HG03159 (cell line): ENCODE results near the gene ZIC1.

Experiments
- ATAC-seq: cut with Tn5 transposase; IDR thresholded peaks from one replicate; pipeline ENCODE4 v1.9.1; 2021; ENCODE audit warnings: mild to moderate bottlenecking, moderate library complexity; ENCODE audit not compliant: unreplicated experiment

ZIC1 gene

GRCh38 chr3:147409143-147410115, at the start of gene ZIC1:
TSS of gene ZIC1 (plus strand) at chr3:147409365. CDS start at chr3:147410113, 748 bp downstream.
- no peak for ATAC-seq

DNA sequence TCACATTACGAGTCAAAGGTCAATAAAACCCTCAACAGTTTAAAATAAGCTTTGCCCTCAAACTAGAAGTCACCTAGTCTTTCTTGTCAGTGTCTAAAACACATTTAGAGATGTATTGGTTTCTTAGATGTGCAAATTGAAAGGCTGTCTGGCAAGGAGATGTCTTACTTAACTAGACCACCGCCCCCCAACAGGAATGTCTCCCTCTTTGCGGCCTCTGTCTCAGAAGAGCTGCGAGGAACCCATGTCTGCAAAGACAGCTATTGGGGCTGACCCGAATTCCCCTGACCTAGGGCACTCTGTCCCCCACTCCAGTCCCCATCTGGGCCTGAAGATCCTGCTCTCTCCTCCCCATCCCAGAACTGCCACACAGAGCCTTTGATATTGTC, 49.1 kb upstream of the ZIC1 start:
- no peak for ATAC-seq

DNA sequence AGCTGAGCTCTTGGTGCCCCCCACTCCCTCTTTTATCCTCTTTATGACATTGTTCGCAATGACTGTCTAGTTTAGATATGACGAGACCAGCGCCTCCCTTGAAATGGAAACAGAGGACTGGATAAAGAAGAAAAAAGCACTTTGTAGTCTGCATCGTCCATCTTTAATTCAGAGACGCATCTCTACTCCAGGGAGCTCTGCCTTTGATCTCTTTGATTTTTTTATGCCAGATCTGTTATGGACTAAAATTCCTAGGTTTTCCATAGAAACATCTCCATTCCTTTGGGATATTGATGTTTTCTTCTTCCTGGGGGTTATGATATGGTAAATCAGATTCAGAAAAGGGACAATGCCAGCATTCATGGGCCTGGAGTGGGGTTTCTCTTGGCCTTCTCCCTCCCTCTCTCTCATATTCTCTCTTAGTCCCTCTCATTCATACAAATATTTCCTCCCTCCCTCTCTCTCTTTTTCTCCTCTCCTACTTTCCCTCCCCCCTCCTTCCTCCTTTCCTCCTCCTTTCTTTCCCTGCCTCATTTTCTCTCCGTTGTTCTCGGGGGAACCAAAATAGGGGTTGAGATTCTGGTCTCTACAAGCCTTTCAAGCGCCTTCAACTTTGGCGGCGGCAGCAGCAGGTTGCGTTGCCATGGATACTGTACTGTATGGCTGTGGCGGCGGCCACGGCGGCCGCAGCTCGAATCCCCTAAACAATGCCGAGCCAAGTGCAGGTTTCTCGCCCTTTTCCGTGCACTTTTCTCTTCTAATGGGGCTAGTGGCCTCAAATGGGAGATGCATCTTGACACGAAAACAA, 48.3 kb upstream of the ZIC1 start:
- ATAC-seq = no peak

DNA sequence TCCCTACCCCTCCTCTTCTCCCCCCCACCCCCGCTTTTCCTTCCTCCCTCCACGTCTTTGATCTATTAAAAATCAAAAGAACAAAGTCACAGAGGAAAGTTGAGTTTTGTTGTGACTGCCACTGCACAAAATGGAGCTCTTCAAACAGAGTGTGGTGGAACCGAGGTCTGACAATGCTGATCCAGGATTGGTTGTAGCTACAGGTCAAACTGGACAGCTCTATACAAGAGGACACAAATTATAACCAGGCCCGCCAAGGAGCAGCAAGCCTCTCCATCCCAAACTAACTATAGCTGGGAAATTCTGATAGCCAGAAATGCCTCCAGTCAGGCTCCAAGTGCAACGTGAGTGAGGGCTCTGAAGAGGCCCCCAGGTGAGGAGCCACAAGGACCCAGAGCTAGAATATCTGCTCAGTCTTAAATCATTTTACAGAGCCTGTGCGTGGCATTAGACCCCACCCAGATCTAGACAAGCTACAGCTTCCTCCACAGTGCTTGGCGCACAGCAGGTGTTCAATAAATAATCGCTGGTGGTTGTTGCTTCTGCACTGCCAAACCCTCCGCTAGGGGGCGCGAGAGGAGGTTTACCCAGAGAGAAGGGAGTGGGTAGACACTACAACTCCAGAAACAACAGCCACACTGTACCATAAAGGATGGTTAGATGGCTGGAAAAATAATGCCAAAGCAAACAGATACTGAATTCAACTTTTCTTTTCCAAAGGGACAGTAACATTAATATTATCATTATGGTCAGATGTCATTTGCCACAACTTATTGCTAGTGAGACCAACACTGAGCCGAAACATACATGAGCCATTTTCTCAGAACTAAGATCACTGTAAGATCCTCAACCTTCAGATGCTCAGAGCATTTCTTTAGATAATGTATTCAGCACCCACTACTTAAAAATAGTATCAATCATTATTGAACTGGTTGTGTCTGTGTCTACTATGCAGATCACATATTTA, 47.4 kb upstream of the ZIC1 start:
- ATAC-seq = peak; percentile 53

DNA sequence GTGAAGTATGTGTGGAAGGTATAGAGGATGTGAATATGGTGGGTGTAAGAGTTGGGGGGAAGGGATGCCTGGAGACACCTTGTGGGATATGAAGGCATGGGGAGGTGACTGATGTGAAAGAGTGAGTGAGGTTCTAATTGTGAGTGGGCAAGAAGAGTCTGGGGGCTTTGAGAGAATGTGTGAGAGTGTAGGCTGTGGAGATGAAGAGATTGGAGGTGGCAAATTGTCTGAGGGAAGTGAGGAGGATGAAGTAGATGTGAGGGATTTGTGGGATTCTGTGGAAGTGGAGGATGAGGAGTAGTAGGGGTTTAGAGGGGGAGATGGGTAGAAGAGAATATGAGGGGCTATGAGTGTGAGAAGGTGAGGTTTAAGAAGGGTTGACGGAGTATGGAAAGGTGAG, 44.4 kb upstream of the ZIC1 start:
- ATAC-seq = no peak

DNA sequence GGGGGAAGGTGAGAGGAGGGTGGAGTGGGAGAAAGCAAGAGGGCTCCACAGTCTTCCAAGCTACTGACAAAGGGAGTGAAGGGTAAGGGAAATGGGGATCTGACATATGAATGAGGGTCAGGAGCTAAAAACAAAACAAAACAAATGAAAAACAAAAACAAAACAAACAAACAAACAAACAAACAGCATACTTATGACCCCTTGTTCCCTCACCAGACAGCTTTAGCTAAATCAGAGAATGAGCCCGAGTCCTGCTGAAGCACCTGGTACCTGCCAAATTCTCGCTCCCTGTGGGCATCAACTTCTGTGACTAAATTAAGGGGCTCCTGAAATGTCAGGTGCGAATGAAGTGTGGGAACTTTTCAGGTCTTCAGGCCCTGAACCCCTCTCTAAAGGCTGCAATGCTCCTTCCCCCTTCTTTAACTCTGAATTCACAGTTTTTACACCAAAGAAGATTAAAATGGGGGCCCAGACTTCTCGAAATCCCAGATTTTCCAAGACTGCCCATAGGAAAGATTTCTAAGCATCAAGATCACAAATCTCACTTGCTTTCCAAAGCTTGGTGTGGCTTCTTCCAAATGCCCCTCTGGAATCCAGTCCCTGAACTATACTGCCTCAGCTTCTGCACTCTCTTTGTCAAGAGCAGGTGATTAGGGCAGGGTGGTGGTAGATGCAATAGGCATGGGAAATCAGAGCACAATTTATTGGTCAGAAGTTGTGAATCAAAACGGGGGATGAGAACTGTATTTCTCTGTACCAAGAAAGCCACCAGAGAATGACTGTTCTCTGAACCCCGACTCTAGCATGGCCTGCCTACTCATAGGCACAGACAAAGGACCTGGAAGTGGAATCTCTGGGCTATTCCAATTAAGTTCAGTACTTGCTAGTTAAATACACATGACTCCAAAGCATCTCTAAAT, 43.7 kb upstream of the ZIC1 start:
- no peak for ATAC-seq

DNA sequence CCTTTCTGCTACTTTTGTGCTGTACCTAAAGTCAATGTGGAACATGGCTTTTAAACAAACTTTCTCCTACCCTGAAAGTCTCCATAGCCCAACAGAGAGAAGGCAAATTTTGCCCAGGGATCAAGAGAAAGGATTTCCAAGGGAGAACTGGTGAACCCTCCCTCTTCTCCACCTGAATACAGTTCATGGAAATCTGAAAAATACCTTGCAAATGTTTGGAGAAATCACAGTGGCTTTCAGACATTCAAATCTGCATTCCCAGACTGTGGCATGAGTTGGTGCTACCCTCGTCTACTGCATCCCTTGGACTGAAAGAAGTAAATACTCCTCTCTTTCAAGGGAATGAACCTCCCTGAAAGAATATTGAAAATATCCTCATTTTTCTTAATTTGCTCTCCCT, 41.5 kb upstream of the ZIC1 start:
- ATAC-seq = no peak

GRCh38 chr3:147368151-147368550, 41.0 kb upstream of the ZIC1 start:
- ATAC-seq = no peak

GRCh38 chr3:147368561-147369221, 40.5 kb upstream of the ZIC1 start:
- no peak for ATAC-seq

DNA sequence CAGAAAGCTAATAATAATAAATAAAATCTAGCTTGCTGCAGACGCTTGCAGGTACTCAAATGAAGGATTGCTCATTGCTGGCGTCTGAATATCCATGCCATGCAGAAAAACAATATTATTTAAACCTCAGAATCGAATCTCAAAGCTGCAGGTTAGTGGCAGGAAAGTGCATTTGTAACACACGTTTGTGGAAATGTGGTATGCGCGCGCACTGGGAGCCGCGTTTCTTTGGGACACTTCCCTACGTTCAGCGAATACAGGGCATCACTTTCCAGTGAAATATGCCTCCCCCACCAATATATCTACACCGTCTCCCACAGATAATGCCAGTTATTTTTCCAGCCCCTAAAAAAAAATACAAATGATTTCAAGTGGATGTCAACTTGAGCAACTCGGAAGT, 39.9 kb upstream of the ZIC1 start:
- no peak for ATAC-seq

DNA sequence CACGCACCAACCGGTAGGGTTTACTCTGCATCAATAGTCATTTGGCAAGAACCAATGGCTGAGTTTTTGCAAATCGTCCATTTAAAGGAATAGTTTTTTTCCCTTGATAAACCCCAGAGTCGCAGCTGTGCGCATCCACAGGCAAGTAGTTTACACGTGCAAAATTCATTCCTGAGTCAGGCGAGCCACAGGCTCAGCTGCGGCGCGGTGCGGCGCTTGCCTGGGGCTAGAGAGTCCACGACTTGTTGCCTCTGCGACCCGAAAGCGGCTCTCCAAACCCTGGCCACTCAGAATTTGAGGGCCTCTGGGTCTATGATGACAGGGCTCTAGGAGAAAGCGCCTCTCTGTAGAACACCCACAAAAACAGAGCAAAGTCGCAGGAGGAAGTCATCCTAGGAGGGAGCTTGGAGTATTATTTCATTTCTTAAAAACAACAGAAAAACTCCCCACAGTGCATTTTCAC, 39.5 kb upstream of the ZIC1 start:
- no peak for ATAC-seq

DNA sequence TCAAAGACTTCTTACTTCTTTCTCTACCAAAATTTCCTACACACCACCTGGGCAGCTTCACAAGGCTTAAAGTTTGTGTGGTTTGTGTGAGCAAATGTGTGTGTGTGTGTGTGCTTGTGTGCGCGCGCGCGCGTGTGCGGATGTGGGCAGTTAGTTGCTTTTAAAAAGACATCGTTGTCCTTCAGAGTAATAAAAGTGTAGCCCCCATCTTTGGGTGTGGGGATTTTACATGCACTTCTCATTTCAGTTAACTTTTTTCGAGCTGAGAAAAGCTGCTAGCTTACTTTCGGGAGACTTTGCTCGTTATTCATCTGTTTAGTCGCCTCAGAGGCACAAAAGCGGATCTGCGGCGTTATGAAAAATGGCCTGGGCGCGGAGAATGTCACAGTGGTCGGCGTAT, 38.8 kb upstream of the ZIC1 start:
- ATAC-seq = no peak

DNA sequence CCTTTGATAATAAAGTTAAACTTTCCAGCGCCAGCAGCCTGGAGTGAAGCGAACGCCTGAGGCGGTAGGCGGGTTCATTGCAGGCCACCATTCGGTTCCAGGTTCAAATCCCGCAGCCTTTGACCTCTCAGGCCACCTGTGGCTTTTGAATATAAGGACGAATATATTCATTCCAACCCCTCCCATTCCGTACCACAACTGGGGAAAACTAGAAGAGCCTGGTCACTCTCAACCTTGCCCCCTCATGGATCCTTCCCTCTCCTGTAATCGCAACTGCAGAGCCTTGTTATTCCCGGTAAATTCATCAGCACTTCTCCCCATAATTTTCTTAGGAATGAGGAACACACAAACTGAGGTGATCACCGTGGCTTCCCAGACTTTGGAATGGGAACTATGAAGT, 38.0 kb upstream of the ZIC1 start:
- ATAC-seq = no peak

DNA sequence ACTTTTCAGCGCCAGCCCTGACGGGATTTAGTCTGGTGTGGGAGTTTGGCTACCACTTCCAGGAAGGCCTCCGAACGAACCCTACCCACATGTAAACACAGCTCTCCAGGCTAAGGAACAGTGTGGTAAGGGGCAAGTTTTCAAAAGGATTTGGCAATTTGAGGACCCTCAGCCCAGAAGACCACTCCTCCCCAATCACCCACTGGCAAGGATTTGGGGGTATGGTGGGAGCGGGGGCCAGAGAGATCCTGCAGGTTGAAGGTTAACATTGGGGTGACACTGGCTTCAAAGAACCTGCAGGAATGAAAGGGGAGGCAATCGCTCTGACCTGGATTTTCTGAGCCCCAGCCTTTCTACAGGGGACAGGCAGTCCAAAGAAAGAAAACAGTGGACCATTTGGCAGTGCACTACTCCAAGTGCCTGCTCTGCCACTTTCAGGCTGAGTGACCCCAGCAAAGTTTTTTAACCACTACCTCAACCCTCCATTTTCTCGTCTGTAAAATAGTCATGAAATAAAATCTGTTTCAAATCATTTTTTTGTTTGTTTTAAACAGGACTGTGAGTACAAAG, 37.3 kb upstream of the ZIC1 start:
- ATAC-seq = no peak

- ATAC-seq = no peak
Observed at GRCh38 chr3:147372525-147373027, 36.6 kb upstream of the ZIC1 start.

DNA sequence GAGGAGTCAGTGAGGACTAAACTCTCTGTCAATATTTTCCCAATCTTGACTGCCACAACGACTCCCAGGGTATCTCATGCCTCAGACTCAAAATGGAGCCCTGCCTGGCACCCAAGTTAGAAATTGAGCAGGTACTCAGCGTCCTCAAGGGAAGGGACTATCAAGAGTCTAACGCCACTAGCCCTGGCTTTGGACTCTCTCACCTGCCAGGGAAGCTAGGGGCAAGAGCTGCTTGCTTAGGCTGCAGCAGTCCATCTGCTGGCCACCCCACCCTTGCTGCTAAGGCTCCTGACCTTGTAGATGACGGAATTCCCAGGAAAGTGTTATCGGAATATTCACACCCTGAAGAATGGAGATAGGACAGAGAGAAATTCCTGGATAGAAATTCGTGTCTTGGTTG, 35.9 kb upstream of the ZIC1 start:
- no peak for ATAC-seq

- ATAC-seq = no peak
Observed at GRCh38 chr3:147377412-147378367, 31.5 kb upstream of the ZIC1 start.
